ENCODE data around the gene KIAA1755. TPM values are rescaled to one million over a fixed set of nuclear protein-coding genes. Genes with fewer than 3 reads are reported as not detected.

Gene KIAA1755
- total RNA-seq, 1 donor from 2014 or later: 5.3 TPM

DNA sequence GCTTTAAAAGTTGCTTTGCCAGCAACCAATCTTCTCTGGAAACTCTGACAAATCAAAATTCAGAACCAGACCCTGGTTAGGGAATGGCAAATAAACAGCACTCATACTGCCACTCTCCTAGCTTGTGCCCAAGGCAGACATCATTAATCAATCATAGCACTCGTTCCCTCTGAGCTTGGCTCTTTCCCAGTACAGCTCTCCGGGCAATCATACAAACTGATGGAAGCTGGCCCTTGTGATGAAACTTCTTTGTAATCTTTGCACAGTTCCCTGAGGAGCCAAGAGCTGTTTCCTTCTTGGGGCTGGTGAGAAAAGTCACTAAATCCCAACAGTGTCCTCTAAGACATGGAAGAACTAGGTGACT lies 34.7 kb downstream of the KIAA1755 start:
- ATAC-seq: no peak
- DNase-seq: no peak
- intact Hi-C loops (cut with micrococcal nuclease): loop anchor here (10.0 kb wide), 1 partner anchor 661 kb away; no protein-coding TSS in a partner anchor

- intact Hi-C loops (cut with micrococcal nuclease): loop anchor here (10.0 kb wide), 1 partner anchor 661 kb away; no protein-coding TSS in a partner anchor
- ATAC-seq (no peak), DNase-seq (no peak)
Measured at GRCh38 chr20:38225240-38225899, 35.2 kb downstream of the KIAA1755 start.

DNA sequence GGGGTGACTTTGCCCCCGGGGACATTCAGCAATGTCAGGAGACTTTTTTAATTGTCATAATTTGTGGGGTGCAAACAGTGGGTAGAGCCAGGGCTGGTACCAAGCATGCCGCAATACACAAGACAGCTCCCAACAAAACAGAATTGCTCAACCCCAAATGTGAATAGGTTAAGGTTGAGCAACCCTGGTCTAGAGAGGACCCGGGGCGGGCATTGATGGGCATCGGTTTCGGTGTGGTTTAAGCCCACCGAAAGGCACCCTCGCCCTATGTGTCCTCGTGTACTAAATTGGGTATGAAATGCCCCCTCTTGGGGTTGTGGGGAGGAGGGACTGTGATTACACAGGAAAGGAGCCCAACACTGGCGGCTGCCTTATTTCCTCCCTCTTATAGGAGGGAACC lies 36.0 kb downstream of the KIAA1755 start:
- intact Hi-C loops (cut with micrococcal nuclease): loop anchor here (10.0 kb wide), 1 partner anchor 660 kb away; no protein-coding TSS in a partner anchor
- no peak for DNase-seq
- ATAC-seq: no peak

DNA sequence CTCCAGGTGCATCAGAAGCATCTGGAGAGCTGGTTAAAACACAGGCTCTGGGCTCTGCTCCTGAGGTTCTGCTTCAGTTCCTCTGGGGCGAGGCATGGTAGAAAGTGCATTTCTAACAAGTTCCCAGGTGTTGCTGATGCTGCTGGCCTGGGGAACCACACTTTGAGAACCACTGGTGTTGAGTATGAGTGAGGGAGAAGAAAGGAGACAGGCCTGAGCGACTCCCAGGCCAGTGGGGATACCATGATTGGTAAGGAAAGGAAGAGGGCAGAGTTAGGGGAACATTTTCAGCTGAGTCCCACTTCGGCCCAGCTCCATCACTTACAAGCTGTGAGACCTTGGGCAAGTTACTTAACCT lies 36.8 kb downstream of the KIAA1755 start:
- intact Hi-C loops (cut with micrococcal nuclease): loop anchor here (10.0 kb wide), 1 partner anchor 659 kb away; no protein-coding TSS in a partner anchor
- ATAC-seq: no peak

DNA sequence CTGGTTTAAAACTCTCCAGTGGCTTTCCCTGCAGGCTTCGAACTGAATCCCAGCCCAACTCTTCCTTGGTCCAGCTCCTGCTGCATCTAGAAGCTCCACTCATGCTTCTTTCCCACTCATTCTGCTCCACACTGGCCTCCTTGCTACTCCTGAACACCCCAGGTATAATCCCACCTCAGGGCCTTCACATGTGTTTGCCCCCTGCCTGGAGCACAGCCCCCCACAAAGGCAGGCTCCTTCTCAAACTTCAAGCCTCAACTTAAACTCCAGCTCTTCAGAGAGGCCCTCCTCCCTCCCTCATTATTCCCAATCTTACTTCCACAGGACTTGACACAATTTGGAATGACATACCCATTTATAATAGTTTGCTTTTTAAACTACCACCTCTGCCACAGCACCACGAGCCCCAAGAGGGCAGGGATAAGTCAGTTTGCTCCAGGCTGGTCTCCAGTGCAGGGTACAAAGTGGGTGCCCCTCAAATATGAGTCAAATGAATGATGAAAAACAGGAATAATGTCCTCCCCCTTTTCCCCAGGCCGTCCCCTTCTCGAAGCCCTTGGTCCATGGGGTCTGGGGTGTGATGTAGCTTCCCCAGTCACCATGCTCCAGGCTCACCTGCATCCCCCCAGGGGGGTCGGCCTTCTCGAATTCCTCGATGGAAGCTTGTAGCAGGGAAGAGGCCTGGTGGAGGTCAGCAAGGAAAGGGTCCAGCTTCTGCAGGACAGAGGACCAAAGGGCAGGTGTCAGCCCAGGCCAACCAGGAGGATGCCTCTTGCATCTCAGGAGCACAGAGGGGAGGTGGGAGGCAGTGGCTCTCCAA lies 37.4 kb downstream of the KIAA1755 start:
- DNase-seq: no peak
- intact Hi-C loops (cut with micrococcal nuclease): loop anchor here (10.0 kb wide), 1 partner anchor 658 kb away; no protein-coding TSS in a partner anchor
- no peak for ATAC-seq

More for the DNA sequence above, 36.8 kb downstream of the KIAA1755 start:
- DNase-seq: no peak

DNA sequence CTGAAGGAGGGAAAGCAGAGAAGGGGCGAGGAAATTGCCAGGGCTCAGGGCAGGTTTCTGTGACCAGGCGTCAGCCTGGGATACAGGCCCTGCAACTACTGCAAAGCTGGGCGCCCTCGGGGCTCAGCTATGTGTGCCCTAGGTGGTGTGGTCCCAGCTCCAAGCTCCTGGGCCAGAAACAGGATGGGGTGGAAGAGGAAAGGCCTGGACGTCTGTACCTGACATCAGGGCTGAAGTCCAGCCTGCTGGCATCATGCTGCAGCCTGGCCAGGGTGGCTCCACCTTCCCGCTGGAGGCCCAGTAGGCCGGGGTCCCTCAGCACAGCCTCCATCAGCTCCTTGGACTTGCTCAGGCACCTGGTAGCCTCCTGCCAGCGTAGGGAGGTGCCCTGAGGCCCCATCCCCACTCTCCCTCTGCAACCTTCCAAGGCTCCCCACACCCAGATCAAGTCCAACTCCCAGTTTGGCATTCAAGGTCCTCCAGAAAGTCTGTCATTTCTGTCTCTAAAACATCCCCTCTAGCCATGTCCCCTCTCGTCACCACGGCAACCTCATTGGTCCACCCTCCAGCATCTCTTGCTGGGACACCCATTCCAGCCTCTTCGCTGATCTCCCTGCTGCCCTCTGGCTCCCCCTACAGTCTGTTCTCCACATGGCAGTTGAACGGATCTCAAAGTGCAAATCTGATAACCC lies 38.2 kb downstream of the KIAA1755 start:
- ATAC-seq: peak; percentile 43
- intact Hi-C loops (cut with micrococcal nuclease): loop anchor here (10.0 kb wide), 1 partner anchor 658 kb away; no protein-coding TSS in a partner anchor
- DNase-seq: peak; percentile 65

DNA sequence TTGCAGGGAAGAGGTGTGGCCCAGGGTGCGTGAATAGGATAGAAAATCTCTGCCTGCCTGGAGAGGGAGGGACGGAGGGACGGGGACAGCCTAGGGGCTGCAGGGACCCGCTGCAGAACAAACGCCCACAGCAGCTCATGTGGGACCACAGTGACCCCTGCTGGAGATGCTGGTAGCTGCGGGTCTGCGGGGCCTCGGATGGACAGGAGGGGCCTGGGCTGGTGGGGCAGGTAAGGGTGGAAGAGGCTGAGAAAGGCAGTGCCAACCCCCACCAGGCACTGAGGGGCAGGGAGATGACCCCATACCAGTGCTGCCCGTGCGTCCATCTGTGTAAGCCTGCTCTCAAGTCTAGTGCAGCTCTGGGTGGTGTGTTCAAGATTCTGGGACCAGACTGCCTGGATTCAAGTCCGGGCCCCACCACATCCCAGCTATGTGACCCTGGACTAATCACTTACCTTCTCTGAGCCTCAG lies 39.4 kb downstream of the KIAA1755 start:
- peak; percentile 67 for ATAC-seq
- intact Hi-C loops (cut with micrococcal nuclease): loop anchor here (2.0 to 10.0 kb wide), 2 partner anchors 164 to 656 kb away; no protein-coding TSS in a partner anchor
- DNase-seq: peak; percentile 79

- intact Hi-C loops (cut with micrococcal nuclease): loop anchor here (2.0 to 10.0 kb wide), 2 partner anchors 164 to 656 kb away; no protein-coding TSS in a partner anchor
- no peak for DNase-seq
- no peak for ATAC-seq
Measured at GRCh38 chr20:38220587-38221118, 39.9 kb downstream of the KIAA1755 start.

DNA sequence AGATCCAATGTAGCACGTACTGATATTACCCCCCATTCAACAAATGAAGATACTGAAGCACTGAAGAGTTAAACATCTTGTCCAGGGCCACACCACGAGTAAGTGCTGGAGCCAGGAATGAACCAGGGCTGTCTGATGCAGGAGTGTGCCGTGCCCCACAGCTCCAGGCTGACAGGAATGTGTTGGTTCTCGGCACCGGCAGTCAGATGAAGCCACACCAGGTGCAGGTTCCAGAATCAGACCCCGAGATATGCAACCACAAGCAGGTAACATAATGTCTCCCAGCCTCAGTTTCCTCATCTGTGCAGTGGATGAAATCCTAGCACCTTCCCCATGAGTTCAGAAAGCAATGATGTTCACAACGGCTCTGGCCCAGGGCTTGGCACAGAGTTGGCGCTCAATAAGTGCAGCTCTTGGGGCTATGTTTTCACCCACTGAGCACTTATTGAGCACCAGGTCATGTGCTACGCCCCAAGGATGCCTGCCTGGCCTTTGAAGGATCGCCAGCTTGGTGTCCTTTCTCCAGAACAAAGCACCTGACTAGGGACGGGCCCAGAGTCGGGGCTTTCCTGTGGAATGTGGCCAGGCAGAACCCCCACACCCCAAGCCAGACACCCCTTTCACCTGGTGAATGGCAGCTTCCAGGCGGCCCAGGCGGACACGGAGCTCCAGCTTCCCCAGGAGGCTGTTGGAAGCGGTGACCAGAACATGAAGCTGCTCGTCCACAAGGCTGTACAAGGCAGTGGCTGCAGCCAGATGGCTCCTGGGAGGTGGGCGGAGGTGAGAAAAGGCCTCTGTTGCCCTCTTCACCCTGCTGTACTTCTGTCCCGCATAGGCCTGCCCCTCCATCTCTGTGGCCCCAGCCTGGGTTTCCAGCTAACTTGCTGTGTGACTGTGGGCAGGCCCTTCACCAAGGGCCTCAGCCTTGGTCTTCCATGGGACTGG lies 41.3 kb downstream of the KIAA1755 start:
- DNase-seq: no peak
- ATAC-seq: no peak
- intact Hi-C loops (cut with micrococcal nuclease): no loop called here

DNA sequence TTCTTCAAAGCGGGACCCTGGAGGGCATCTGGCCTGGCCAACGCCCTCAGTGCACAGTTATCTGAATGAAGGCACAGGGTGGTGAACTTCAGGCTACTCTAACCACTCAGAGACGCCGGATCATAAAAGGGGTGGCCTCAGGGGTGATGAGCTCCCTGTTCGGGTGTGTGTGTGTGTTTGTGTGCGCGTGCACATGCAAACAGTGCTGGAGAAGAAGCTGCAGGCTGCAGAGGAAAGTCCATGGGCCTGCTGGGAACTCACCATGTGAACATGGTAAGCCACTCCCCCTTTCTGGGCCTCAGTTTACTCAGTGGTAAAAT lies 42.0 kb downstream of the KIAA1755 start:
- ATAC-seq (no peak), DNase-seq (no peak)
- intact Hi-C loops (cut with micrococcal nuclease): no loop called here

- intact Hi-C loops (cut with micrococcal nuclease): no loop called here
- DNase-seq (peak; percentile 65), ATAC-seq (peak; percentile 49)
Measured at GRCh38 chr20:38217791-38218565, 42.6 kb downstream of the KIAA1755 start.

- ATAC-seq (no peak), DNase-seq (no peak)
- intact Hi-C loops (cut with micrococcal nuclease): no loop called here
Measured at GRCh38 chr20:38216746-38217595, 43.6 kb downstream of the KIAA1755 start.

DNA sequence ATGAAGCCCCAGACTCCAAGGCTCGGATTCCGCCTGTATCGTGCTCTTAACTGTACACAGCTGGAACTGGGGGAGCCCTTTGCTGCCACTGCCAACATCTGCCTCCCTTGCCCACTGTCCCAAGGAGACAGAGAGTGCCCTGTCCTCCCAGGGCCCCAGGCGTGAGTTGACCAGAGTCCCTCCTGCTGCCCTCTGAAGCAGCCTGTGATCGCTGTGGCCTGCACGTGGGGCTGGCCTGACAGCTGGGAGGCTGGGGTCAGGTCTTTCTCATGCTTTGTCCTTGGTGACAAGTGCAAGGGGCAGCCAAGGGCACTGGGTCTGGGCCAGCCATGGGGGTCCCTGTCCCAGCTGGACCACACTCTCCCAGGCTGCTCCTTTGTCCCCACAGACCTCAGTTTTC lies 44.3 kb downstream of the KIAA1755 start:
- DNase-seq: no peak
- intact Hi-C loops (cut with micrococcal nuclease): no loop called here
- ATAC-seq: no peak

GRCh38 chr20:38215194-38216182 lies 45.0 kb downstream of the KIAA1755 start:
- ATAC-seq (no peak), DNase-seq (no peak)

More at GRCh38 chr20:38215194-38216182, 45.0 kb downstream of the KIAA1755 start:
- intact Hi-C loops (cut with micrococcal nuclease): no loop called here

Data from left ventricle myocardium superior (tissue), 1 donor.